GM12891 (cell line): ENCODE data around the gene FKBP4.
"Not testable (repeated sequence)": the region's sequence is repeated elsewhere in the genome, so short reads cannot be mapped to it uniquely, and the experiment has no call there.

Experiments used
- DNase-seq: peaks from one replicate; pipeline ENCODE4 v3.0.0; 2011; ENCODE audit warnings: low spot score; ENCODE audit not compliant: insufficient read length
- FAIRE-seq: peaks from 2 replicates; lab custom pipeline; 2011; peaks lifted over from hg19 to GRCh38; lab: Jason Lieb, UNC
- PAX5 ChIP-seq: IDR thresholded peaks from 2 replicates; pipeline ENCODE4 v1.6.1; 2011; ENCODE audit warnings: low read length, moderate library complexity, mild to moderate bottlenecking; ENCODE audit not compliant: insufficient read depth, severe bottlenecking
- POLR2A ChIP-seq: IDR thresholded peaks from 2 replicates; pipeline ENCODE4 v1.6.1; 2011; ENCODE audit warnings: low read depth, low read length, control low read depth
- POLR2AphosphoS5 ChIP-seq: IDR thresholded peaks from 2 replicates; pipeline ENCODE4 v1.6.1; 2011; ENCODE audit warnings: low read depth, low read length, control low read depth
- POU2F2 ChIP-seq: IDR thresholded peaks from 2 replicates; pipeline ENCODE4 v1.6.1; 2011; ENCODE audit warnings: low read depth, mild to moderate bottlenecking, control low read depth, low read length, moderate library complexity
- SPI1 ChIP-seq: IDR thresholded peaks from 2 replicates; pipeline ENCODE4 v1.6.1; 2011; ENCODE audit warnings: low read depth, low read length, control low read depth
- TAF1 ChIP-seq: IDR thresholded peaks from 2 replicates; pipeline ENCODE4 v1.6.1; 2011; ENCODE audit warnings: low read depth, low read length, control low read depth

FKBP4 gene

DNA sequence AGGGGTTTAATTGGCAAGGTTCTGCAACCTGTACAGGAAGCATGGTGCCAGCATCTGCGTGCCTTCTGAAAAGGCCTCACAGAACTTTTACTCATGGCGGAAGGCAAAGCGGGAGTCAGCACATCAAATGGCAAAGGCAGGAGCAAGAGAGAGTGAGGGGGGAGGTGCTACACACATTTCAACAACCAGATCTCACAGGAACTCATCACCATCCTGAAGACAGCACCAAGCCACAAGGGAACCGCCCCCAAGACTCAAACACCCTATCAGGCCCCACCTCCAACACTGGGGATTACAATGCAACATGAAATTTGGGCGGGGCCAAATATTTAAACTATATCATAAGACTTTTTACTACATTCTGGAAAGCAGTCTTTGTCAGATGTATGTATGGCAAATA lies 38.0 kb upstream of the FKBP4 start:
- no peak for FAIRE-seq
- TF ChIP-seq PAX5, result no peak
- TF ChIP-seq POU2F2, result no peak
- TF ChIP-seq TAF1, result no peak
- DNase-seq, result no peak

GRCh38 chr12:2759733-2760132 lies 35.0 kb upstream of the FKBP4 start:
- TF ChIP-seq POU2F2 (no peak), SPI1 (no peak), POLR2A (no peak), TAF1 (no peak), PAX5 (no peak), POLR2AphosphoS5 (no peak)
- FAIRE-seq (no peak), DNase-seq (no peak)

DNA sequence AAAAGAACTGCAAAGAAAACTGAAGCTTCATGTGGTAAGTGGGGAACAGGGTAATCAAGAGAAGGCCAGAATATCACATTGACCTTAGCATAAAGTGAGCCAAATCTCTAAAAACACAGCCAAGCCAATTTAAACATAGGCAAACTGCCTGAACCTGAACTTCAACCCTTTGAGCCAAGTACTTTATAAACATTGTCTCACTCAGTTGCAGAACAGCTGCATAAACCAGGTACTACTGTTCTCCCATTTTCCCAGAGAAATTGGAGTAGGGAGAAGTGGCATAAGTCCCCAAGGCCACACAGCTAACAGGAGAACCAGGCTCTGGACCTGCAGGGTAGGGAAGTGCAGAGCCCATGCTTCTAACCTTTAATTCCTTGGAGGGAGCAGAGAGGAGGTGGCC lies 30.4 kb upstream of the FKBP4 start:
- DNase-seq, result no peak
- TF ChIP-seq SPI1 (no peak), POLR2AphosphoS5 (no peak), POU2F2 (no peak), POLR2A (no peak), TAF1 (no peak), PAX5 (no peak)
- no peak for FAIRE-seq

- DNase-seq (no peak), FAIRE-seq (no peak)
- no peak for TF ChIP-seq SPI1
- no peak for TF ChIP-seq POU2F2
- no peak for TF ChIP-seq TAF1
- no peak for TF ChIP-seq POLR2AphosphoS5
- no peak for TF ChIP-seq PAX5
- no peak for TF ChIP-seq POLR2A
Measured at GRCh38 chr12:2765052-2765451, 29.7 kb upstream of the FKBP4 start.

DNA sequence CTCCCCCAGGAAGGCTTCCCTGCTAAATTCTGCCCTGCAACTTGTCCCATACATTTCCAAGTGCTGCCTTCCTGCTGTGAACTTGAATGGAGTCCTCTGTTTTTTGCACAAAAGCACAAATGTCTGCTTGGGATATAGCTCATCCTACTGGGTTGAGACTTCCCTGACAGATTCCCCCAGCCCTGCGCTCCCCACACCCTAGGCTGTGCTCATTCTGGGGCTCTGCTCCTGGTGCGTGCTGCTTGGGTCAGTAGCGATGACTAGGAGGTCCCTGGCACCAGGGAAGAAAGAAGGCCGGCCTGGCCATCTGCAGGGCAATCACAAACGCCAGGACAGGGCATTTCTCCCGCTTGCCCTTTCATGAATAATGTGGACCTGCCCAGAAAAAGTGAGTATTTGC lies 29.2 kb upstream of the FKBP4 start:
- no peak for TF ChIP-seq TAF1
- DNase-seq (no peak), FAIRE-seq (no peak)

DNA sequence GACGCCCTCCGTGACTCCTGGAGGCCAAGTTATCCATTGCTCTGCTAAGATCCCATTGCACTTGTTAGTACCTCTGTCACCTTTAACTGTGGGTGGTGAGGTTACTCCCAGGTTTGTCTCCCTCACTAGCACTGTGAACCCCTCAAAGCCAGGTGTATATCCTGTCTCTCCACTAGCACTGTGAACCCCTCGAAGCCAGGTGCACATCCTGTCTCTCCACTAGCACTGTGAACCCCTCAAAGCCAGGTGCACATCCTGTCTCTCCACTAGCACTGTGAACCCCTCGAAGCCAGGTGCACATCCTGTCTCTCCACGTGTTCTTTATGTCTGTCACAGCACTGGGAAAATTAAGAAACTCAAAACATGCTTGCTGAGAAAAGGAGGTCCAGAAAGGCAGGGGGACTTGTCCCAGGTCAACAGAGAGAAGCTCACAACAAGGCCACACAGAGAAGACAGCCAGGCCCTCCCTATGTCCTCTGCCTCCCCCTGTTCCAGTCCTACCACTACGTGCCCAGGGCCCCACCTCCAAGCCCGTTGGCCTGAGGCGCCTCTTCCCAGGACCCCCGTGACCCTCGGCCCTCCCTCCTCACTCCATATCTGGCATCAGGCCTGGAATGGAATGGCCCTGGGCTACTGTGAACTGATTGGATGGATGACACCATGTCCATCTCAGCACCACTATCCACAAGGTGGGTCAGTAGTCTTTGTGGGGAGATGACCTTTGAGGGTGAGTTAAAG lies 26.4 kb upstream of the FKBP4 start:
- TF ChIP-seq POLR2A, result no peak
- no peak for TF ChIP-seq TAF1
- TF ChIP-seq SPI1, result no peak
- no peak for TF ChIP-seq PAX5
- no peak for TF ChIP-seq POU2F2
- TF ChIP-seq POLR2AphosphoS5, result no peak
- FAIRE-seq (peak; percentile 93), DNase-seq (no peak)

DNA sequence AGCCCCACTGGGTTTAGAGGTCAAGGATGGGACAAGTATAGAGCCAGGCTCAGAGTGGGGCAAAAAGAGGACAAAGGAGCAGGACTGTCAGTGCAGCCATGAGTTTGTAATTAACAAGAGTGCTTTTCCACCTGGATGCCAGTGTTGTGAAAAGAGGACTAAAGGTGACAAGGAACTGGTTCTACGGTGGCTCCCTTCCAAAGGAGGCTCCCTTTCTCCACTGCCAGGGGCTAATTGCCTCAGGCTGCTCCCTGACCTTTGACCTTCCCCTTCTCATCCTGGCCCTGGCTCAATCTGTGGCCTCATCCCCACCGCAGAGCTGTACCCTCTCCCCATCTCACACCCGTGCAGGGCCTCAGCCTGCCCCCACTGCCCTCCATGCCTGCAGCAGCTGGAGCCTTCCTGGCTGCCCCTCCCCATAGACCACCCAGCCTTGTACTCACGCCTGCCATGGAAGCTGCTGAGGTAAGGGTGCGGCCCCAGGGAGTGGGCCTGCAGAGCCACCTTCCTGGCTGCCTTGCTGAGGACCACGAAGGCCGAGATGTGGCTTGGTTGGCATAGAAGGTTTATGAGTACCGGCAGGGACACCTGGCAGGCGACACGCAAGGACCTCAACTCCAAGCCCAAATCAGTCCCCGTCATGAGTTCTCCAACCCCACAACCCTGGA lies 24.8 kb upstream of the FKBP4 start:
- DNase-seq, result no peak
- TF ChIP-seq SPI1 (no peak), POU2F2 (no peak), POLR2AphosphoS5 (no peak), TAF1 (no peak), POLR2A (no peak), PAX5 (no peak)
- FAIRE-seq, result no peak

GRCh38 chr12:2770544-2770943 lies 24.2 kb upstream of the FKBP4 start:
- not testable (repeated sequence) for FAIRE-seq, DNase-seq

- FAIRE-seq, result no peak
- TF ChIP-seq PAX5 (no peak), TAF1 (no peak), POU2F2 (no peak)
- no peak for DNase-seq
Measured at GRCh38 chr12:2772370-2772769, 22.4 kb upstream of the FKBP4 start.

- FAIRE-seq (no peak), DNase-seq (no peak)
- TF ChIP-seq POLR2A, result no peak
- no peak for TF ChIP-seq TAF1
Measured at GRCh38 chr12:2773199-2773875, 21.4 kb upstream of the FKBP4 start.

GRCh38 chr12:2775431-2775830 lies 19.3 kb upstream of the FKBP4 start:
- FAIRE-seq (no peak), DNase-seq (no peak)
- TF ChIP-seq TAF1, result no peak
- TF ChIP-seq PAX5, result no peak
- TF ChIP-seq POLR2AphosphoS5, result no peak
- TF ChIP-seq POU2F2, result no peak
- TF ChIP-seq SPI1, result no peak
- TF ChIP-seq POLR2A, result no peak
